Activated naive CD4-positive, alpha-beta T cell treated with anti-CD3 and anti-CD28 coated beads, Interleukin-2, amount 50 U/mL, for 24 hours (primary cell): ENCODE data around the gene ASAP2.

Source experiments
- H3K27ac Mint-ChIP-seq: one replicate; pipeline ENCODE4 v1.8.0; 2021; ENCODE audit warnings: mild to moderate bottlenecking, mixed read lengths
- H3K27me3 Mint-ChIP-seq: one replicate; pipeline ENCODE4 v1.8.0; 2021; ENCODE audit warnings: mixed read lengths
- H3K36me3 Mint-ChIP-seq: one replicate; pipeline ENCODE4 v1.8.0; 2021; ENCODE audit warnings: mixed read lengths
- H3K4me1 Mint-ChIP-seq: one replicate; pipeline ENCODE4 v1.8.0; 2021; ENCODE audit warnings: mixed read lengths
- H3K4me3 Mint-ChIP-seq: one replicate; pipeline ENCODE4 v1.8.0; 2021; ENCODE audit warnings: mild to moderate bottlenecking, mixed read lengths
- H3K9me3 Mint-ChIP-seq: one replicate; pipeline ENCODE4 v1.8.0; 2021; ENCODE audit warnings: mixed read lengths

Gene ASAP2

DNA sequence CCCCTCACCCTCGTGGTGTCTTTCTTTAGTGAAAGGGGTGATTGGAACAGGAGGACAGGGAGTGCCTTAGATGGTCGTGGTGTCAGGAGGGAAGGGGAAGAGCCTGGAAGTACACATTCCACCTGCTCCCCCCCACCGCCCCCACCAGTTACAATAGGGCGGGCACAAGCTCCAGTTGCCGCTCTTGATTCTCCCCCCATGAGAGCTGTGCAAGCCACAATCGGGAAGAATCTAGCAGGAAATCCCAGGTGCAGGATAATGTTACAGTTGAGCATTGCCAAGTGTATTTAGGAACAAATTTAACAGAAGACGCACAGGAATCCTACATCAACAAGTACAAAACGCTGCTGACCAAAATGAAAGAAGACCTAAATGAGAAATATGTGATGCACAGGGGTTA is 73.6 kb downstream of the ASAP2 start:
- Mint-ChIP-seq H3K9me3 (no peaks in the 10 kb centered on the region), H3K4me1 (no peaks in the 10 kb centered on the region), H3K36me3 (no peaks in the 10 kb centered on the region), H3K27ac (no peak overlapping the region), H3K27me3 (no peaks in the 10 kb centered on the region), H3K4me3 (no peak overlapping the region)

DNA sequence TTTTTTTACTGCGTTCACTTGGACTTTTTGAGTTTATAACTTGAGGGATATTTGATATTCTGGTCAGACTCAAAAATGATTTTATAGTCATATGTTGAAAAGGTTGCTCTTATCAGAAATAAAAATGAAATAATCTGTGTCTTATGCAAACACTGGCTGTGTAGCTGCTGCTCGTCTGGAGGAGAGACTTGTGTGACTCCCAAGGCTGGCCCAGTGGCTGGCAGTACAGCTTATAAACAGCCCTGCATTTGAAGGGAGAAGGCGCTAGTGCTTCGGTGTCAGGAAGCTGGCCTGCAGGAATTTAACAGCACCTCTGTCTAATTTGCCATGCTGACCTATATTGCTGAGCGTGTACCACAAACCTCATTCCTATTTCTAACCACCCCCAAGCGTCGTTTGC is 74.5 kb downstream of the ASAP2 start:
- H3K9me3 Mint-ChIP-seq, result no peaks in the 10 kb centered on the region
- no peak overlapping the region for H3K27ac Mint-ChIP-seq
- H3K27me3 Mint-ChIP-seq, result no peaks in the 10 kb centered on the region
- no peak overlapping the region for H3K4me3 Mint-ChIP-seq
- no peaks in the 10 kb centered on the region for H3K4me1 Mint-ChIP-seq
- no peaks in the 10 kb centered on the region for H3K36me3 Mint-ChIP-seq

DNA sequence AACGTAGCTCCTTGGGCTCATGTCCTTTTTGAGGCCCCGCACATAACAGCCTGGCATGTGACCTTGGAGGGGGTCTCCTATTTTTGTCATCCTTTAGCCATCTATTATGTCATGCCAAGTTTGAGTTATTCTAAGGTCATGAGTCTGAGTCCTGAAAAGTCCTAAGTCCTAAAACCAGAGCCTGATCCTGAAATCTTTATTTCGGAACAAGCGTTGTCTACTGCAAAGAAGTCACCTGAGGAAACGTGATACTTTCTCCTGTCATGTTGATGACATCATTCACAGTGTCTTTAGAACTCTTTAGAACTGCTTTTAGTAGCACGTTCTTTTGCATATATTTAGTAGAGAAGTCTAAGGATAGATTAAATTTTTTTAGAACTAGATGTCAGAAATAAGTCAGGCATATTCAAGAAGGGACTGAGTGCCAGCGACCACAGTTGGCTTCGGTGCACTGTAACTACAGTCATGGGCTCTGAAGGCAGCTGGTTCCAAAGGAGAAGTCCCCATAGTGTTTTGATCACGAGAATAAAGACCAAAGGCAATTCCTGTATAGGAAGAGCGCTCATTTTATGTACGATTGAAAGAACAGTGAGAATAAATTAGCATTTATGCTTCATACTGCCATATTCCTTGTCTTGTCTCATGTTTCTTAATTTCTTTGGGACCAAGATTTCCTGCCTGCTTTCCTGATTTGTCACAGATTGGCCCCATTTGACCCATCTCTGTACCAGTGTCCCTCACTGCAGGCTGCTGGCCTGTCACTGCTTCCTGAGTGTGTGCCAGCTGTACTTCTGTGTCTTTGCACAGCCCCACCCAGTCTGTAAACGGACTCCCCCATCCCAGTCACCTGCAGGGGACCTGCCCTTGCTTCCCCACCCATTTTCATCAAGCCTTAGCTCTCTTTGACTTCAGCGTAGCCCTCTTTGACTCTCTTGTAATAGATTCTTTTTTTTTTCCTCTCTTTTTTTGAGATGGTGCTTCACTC is 75.8 kb downstream of the ASAP2 start:
- Mint-ChIP-seq H3K27ac (no peak overlapping the region), H3K4me1 (no peaks in the 10 kb centered on the region), H3K9me3 (no peaks in the 10 kb centered on the region), H3K36me3 (no peaks in the 10 kb centered on the region), H3K4me3 (no peak overlapping the region), H3K27me3 (peaks cover 3% of the 10 kb centered on the region)

GRCh38 chr2:9284521-9285297 is 78.1 kb downstream of the ASAP2 start:
- Mint-ChIP-seq H3K4me3 (no peak overlapping the region), H3K4me1 (no peaks in the 10 kb centered on the region), H3K36me3 (no peaks in the 10 kb centered on the region), H3K9me3 (no peaks in the 10 kb centered on the region), H3K27me3 (peaks cover 4% of the 10 kb centered on the region), H3K27ac (no peak overlapping the region)

- H3K4me1 Mint-ChIP-seq, result no peaks in the 10 kb centered on the region
- H3K27ac Mint-ChIP-seq, result no peak overlapping the region
- H3K9me3 Mint-ChIP-seq, result no peaks in the 10 kb centered on the region
- H3K36me3 Mint-ChIP-seq, result no peaks in the 10 kb centered on the region
- peaks cover 4% of the 10 kb centered on the region for H3K27me3 Mint-ChIP-seq
- no peak overlapping the region for H3K4me3 Mint-ChIP-seq
These were observed 78.8 kb downstream of the ASAP2 start for GRCh38 chr2:9285385-9285920.

DNA sequence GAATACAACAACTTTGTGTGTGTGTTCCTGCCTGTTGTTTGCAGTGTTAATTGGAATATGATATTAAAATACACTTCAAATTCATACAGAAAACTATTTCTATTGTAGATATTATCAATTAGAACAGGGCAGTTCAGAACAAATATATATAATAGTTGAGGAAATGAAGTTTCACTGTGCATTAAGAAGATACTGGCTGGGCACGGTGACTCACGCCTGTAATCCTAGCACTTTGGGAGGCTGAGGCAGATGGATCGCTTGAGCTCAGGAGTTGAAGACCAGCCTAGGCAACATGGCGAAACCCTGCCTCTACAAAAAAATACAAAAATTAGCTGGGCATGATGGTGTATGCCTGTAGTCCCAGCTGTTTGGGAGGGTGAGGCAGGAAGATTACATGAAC is 79.3 kb downstream of the ASAP2 start:
- Mint-ChIP-seq H3K27ac (no peak overlapping the region), H3K36me3 (no peaks in the 10 kb centered on the region), H3K4me3 (no peak overlapping the region), H3K27me3 (peaks cover 4% of the 10 kb centered on the region), H3K9me3 (no peaks in the 10 kb centered on the region), H3K4me1 (no peaks in the 10 kb centered on the region)

- Mint-ChIP-seq H3K27me3 (peaks cover 5% of the 10 kb centered on the region), H3K36me3 (no peaks in the 10 kb centered on the region), H3K4me3 (no peak overlapping the region), H3K9me3 (no peaks in the 10 kb centered on the region), H3K27ac (no peak overlapping the region), H3K4me1 (no peaks in the 10 kb centered on the region)
These were observed 80.2 kb downstream of the ASAP2 start for GRCh38 chr2:9286554-9287399.

DNA sequence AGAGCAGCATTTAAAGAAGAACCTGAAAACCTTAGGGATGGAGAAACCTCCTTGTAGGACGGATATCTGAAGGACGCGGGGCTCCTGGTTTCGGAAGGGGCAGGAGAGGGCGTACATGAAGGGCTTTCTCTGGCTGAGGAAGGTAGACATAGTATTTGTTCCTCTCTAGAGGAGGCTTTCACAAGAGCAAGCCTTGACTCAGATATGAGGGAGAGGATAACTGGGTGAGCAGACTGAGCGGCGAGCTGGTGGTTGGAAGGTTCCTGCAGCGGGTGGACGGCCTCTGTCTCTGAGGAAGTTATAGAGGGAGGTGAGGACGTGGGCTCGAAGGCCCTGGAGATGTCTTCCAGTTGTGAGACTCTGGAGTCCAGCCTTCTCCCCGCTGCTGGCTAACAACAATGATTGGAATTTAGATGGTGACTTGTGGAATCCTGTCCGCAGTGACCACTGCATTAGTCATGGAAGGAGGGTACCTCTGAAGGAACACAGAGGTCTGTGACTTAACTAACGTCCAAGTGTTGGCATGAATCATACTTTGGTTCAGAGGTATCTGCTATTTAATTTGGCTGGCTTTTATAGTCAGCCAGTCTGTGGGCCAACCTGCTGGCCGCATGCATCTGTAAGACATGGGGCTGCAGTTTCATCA is 80.9 kb downstream of the ASAP2 start:
- Mint-ChIP-seq H3K27me3 (peaks cover 5% of the 10 kb centered on the region), H3K4me3 (no peak overlapping the region), H3K27ac (no peak overlapping the region)

DNA sequence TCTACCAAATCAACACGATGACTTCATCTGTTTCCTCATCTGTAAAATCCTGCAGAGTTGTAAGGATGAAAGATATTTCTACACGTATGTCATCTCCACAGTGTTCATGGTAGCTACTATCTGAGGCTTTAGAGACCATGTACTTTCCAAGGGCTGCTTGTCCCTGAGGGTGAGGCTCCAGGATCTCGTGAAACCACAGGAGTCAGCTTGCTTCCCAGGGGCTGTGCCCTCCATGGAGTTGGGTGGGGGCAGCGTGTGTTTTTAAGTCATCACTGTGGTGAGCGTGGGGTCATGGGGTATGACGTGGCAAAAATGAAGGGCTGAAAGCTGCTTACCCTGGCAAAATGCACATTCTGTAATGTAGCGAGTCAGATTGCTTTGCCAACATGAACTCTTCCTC is 81.6 kb downstream of the ASAP2 start:
- H3K27ac Mint-ChIP-seq, result no peak overlapping the region
- peaks cover 5% of the 10 kb centered on the region for H3K27me3 Mint-ChIP-seq
- no peaks in the 10 kb centered on the region for H3K9me3 Mint-ChIP-seq
- H3K4me3 Mint-ChIP-seq, result no peak overlapping the region
- no peaks in the 10 kb centered on the region for H3K4me1 Mint-ChIP-seq
- H3K36me3 Mint-ChIP-seq, result no peaks in the 10 kb centered on the region

More for the DNA sequence above, 80.9 kb downstream of the ASAP2 start:
- Mint-ChIP-seq H3K4me1 (no peaks in the 10 kb centered on the region), H3K9me3 (no peaks in the 10 kb centered on the region), H3K36me3 (no peaks in the 10 kb centered on the region)

GRCh38 chr2:9288681-9289338 is 82.2 kb downstream of the ASAP2 start:
- Mint-ChIP-seq H3K27ac (no peak overlapping the region), H3K9me3 (no peaks in the 10 kb centered on the region), H3K36me3 (no peaks in the 10 kb centered on the region), H3K4me1 (no peaks in the 10 kb centered on the region), H3K27me3 (peaks cover 5% of the 10 kb centered on the region), H3K4me3 (no peak overlapping the region)

DNA sequence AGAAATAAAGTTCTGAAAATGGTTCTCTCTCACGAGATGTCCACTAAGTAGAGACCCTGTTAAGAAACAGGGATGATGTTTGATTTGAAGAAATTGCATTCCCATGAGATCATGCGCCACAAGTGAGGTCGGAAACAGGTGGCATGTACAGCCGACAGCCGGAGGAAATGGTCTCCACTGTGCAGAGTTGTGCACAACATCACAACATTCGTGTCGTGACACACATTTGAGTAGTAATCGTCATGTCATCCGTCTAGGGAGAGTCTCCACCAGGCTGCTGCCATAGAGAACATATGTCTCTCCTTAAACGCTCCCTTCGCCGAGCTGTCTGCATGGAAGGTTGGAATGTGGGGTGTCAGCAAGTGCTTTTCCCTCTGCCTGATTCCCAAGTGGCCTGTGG is 84.7 kb downstream of the ASAP2 start:
- Mint-ChIP-seq H3K27me3 (peaks cover 6% of the 10 kb centered on the region), H3K4me1 (no peaks in the 10 kb centered on the region), H3K9me3 (no peaks in the 10 kb centered on the region), H3K27ac (no peak overlapping the region), H3K36me3 (no peaks in the 10 kb centered on the region), H3K4me3 (no peak overlapping the region)

DNA sequence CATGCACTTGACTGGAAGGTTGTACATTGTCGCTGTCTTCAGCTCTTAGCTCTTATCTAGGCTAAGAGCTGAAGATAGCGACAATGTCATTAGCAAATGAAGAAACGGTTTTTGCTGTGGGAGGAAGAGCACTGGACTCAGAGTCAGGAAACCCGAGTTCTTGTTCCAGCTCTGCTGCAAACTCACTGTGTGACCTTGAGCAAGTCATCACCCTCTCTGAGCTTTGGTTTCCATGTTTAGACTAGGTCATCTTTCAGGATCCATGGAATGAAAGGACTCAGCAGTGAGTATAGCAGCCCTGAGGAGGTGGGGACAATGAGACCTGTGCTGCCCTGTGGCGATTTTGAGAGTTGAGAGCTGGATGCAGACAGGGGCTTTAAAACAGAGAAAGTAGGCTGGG is 85.3 kb downstream of the ASAP2 start:
- no peaks in the 10 kb centered on the region for H3K9me3 Mint-ChIP-seq

GRCh38 chr2:9292426-9292825 is 85.8 kb downstream of the ASAP2 start:
- Mint-ChIP-seq H3K27me3 (peaks cover 5% of the 10 kb centered on the region), H3K4me1 (no peaks in the 10 kb centered on the region), H3K4me3 (no peak overlapping the region), H3K36me3 (no peaks in the 10 kb centered on the region), H3K9me3 (no peaks in the 10 kb centered on the region), H3K27ac (no peak overlapping the region)

More for the DNA sequence above, 85.3 kb downstream of the ASAP2 start:
- no peaks in the 10 kb centered on the region for H3K4me1 Mint-ChIP-seq
- peaks cover 8% of the 10 kb centered on the region for H3K27me3 Mint-ChIP-seq
- no peak overlapping the region for H3K4me3 Mint-ChIP-seq
- H3K36me3 Mint-ChIP-seq, result no peaks in the 10 kb centered on the region
- H3K27ac Mint-ChIP-seq, result no peak overlapping the region

GRCh38 chr2:9294764-9295163 is 88.2 kb downstream of the ASAP2 start:
- Mint-ChIP-seq H3K4me3 (no peak overlapping the region), H3K36me3 (no peaks in the 10 kb centered on the region), H3K4me1 (no peaks in the 10 kb centered on the region), H3K9me3 (no peaks in the 10 kb centered on the region), H3K27me3 (peaks cover 4% of the 10 kb centered on the region), H3K27ac (no peak overlapping the region)
